OCI-LY7 (cell line): ENCODE data around the gene NR5A2.

ENCODE experiments used
- CTCF ChIP-seq: fragments of 200-600 bp; sonication (generic); conservative IDR thresholded peaks from 2 replicates; pipeline ENCODE4 v1.5.1; 2014; ENCODE audit warnings: mild to moderate bottlenecking, antibody characterized with exemption, low read length, moderate library complexity, mixed read lengths
- EZH2phosphoT487 ChIP-seq: fragments of 200-600 bp; sonication (generic); IDR thresholded peaks from 2 replicates; pipeline ENCODE4 v1.6.1; 2018; ENCODE audit warnings: low read depth, borderline replicate concordance, mild to moderate bottlenecking, mixed run types, antibody characterized with exemption, low read length, moderate library complexity, mixed read lengths

GRCh38 chr1:200041337-200042118, 14.0 kb downstream of the NR5A2 start:
- TF ChIP-seq CTCF (no peak), EZH2phosphoT487 (no peak)
